H1 (cell line): ENCODE measurements around the gene THRB. TPM values are rescaled to one million over a fixed set of nuclear protein-coding genes. Genes with fewer than 3 reads are reported as not detected.

ENCODE experiments used
- CTCF ChIA-PET: fragments of 300-600 bp; sonication (Branson Sonifier 250); formaldehyde crosslinking; loops from one replicate; lab custom pipeline; 2021; ENCODE audit not compliant: partially characterized antibody; lab: Charles Lee
- POLR2A ChIA-PET: fragments of 300-600 bp; sonication (Branson Sonifier 250); formaldehyde crosslinking; loops from one replicate; lab custom pipeline; 2021; ENCODE audit warnings: inconsistent platforms; ENCODE audit not compliant: partially characterized antibody; lab: Charles Lee
- DNase-seq, 2 experiments: peaks; one replicate each; pipeline versions ENCODE4 v3.0.0 to v3.0.0-alpha.2; 2010 to 2022; ENCODE audit warnings: low spot score in 2 of 2, low read depth in 1 of 2, mixed read lengths in 1 of 2
- FAIRE-seq: peaks from 2 replicates; lab custom pipeline; 2011; peaks lifted over from hg19 to GRCh38; lab: Jason Lieb, UNC
- H2AFZ ChIP-seq: 2 replicates; pipeline ENCODE4 v1.8.1; 2012; ENCODE audit warnings: low read length, inconsistent platforms
- H2AK5ac ChIP-seq: 2 replicates; pipeline ENCODE4 v1.6.1; 2013; ENCODE audit warnings: low read depth, low read length
- H2BK120ac ChIP-seq: replicated peaks from 2 replicates; pipeline ENCODE3; 2013; ENCODE audit warnings: low read depth, low read length, inconsistent platforms
- H2BK12ac ChIP-seq: 2 replicates; pipeline ENCODE4 v1.6.1; 2013; ENCODE audit warnings: low read depth, low read length
- H2BK15ac ChIP-seq: 2 replicates; pipeline ENCODE4 v1.6.1; 2013; ENCODE audit warnings: low read length
- H2BK20ac ChIP-seq: 2 replicates; pipeline ENCODE4 v1.6.1; 2013; ENCODE audit warnings: low read length
- H2BK5ac ChIP-seq: 2 replicates; pipeline ENCODE4 v1.6.1; 2013; ENCODE audit warnings: low read depth, low read length
- H3K14ac ChIP-seq: 2 replicates; pipeline ENCODE4 v1.6.1; 2013; ENCODE audit warnings: inconsistent platforms; ENCODE audit not compliant: insufficient read length
- H3K18ac ChIP-seq: 2 replicates; pipeline ENCODE4 v1.6.1; 2013; ENCODE audit warnings: low read length; ENCODE audit errors: extremely low read depth
- H3K23ac ChIP-seq: 2 replicates; pipeline ENCODE4 v1.6.1; 2013; ENCODE audit warnings: inconsistent platforms; ENCODE audit not compliant: insufficient read length
- H3K23me2 ChIP-seq: 2 replicates; pipeline ENCODE4 v1.6.1; 2013; ENCODE audit warnings: low read depth, low read length
- H3K27ac ChIP-seq: 2 replicates; pipeline ENCODE4 v1.6.1; 2011; ENCODE audit warnings: low read depth, low read length, inconsistent platforms
- H3K27me3 ChIP-seq, 4 experiments: replicated peaks in 1 of 4; 1 replicate in 1 of 4; 2 replicates in 3 of 4; pipeline versions ENCODE4 v1.6.1 to v1.8.1; 2011 to 2013; ENCODE audit warnings: low read length in 3 of 4, mild to moderate bottlenecking in 3 of 4, inconsistent platforms in 2 of 4, mixed read lengths in 2 of 4, moderate library complexity in 1 of 4; ENCODE audit not compliant: control insufficient read depth in 3 of 4, insufficient read depth in 3 of 4; ENCODE audit errors: extremely low read depth in 1 of 4
- H3K36me3 ChIP-seq, 4 experiments: 2 replicates each; pipeline versions ENCODE4 v1.6.1 to v1.8.1; 2011 to 2013; ENCODE audit warnings: mild to moderate bottlenecking in 4 of 4, low read length in 3 of 4, moderate library complexity in 2 of 4, control low read depth in 1 of 4, inconsistent platforms in 1 of 4; ENCODE audit not compliant: insufficient read depth in 4 of 4, control insufficient read depth in 2 of 4
- H3K4ac ChIP-seq: replicated peaks from 2 replicates; pipeline ENCODE3; 2013; ENCODE audit warnings: low read length, low read depth, mixed read lengths, inconsistent platforms; ENCODE audit not compliant: insufficient read length
- H3K4me1 ChIP-seq, 4 experiments: replicated peaks in 1 of 4; 1 replicate in 1 of 4; 2 replicates in 3 of 4; pipeline versions ENCODE4 v1.6.1 to v1.8.1; 2011 to 2013; ENCODE audit warnings: low read length in 3 of 4, inconsistent platforms in 2 of 4, mixed read lengths in 1 of 4; ENCODE audit not compliant: insufficient read depth in 4 of 4, control insufficient read depth in 3 of 4
- H3K4me2 ChIP-seq, 2 experiments: 2 replicates each; pipeline versions ENCODE4 v1.6.1 to v1.8.1; 2011 to 2013; ENCODE audit warnings: low read depth in 2 of 2, low read length in 2 of 2, control low read depth in 1 of 2, inconsistent platforms in 1 of 2, mild to moderate bottlenecking in 1 of 2; ENCODE audit not compliant: insufficient read depth in 1 of 2
- H3K4me3 ChIP-seq, 4 experiments: fragments of 200-600, 300-600 bp in 1 of 4; sonication (generic), shearing (Covaris generic), sonication (Bioruptor Twin) in 1 of 4; 2 replicates each; pipeline versions ENCODE4 v1.5.1 to v1.8.1; 2011 to 2016; ENCODE audit warnings: low read length in 4 of 4, low read depth in 3 of 4, control low read depth in 2 of 4, inconsistent platforms in 2 of 4, mild to moderate bottlenecking in 2 of 4, mixed read lengths in 1 of 4, moderate library complexity in 1 of 4; ENCODE audit not compliant: insufficient read depth in 2 of 4; ENCODE audit errors: extremely low read depth in 1 of 4
- H3K56ac ChIP-seq: replicated peaks from 2 replicates; pipeline ENCODE3; 2013; ENCODE audit warnings: low read depth, mild to moderate bottlenecking, mixed read lengths, low read length, inconsistent platforms; ENCODE audit not compliant: insufficient read length
- H3K79me1 ChIP-seq: 2 replicates; pipeline ENCODE4 v1.6.1; 2013; ENCODE audit warnings: low read depth, low read length, control low read depth
- H3K79me2 ChIP-seq, 2 experiments: 2 replicates each; pipeline versions ENCODE4 v1.6.1 to v1.8.1; 2012 to 2013; ENCODE audit warnings: low read length in 2 of 2, mild to moderate bottlenecking in 2 of 2, inconsistent platforms in 1 of 2; ENCODE audit not compliant: insufficient read depth in 2 of 2, control insufficient read depth in 1 of 2
- H3K9ac ChIP-seq, 4 experiments: replicated peaks in 1 of 4; 1 replicate in 1 of 4; 2 replicates in 3 of 4; pipeline versions ENCODE4 v1.6.1 to v1.8.1; 2011 to 2013; ENCODE audit warnings: low read depth in 3 of 4, low read length in 3 of 4, control low read depth in 2 of 4, mild to moderate bottlenecking in 2 of 4, moderate library complexity in 2 of 4, inconsistent platforms in 1 of 4; ENCODE audit errors: extremely low read depth in 1 of 4
- H3K9me3 ChIP-seq, 2 experiments: 2 replicates each; pipeline versions ENCODE4 v1.6.1 to v1.8.1; 2012 to 2013; ENCODE audit warnings: mild to moderate bottlenecking in 2 of 2, moderate library complexity in 2 of 2, control low read depth in 1 of 2, inconsistent platforms in 1 of 2, low read depth in 1 of 2, low read length in 1 of 2, mixed read lengths in 1 of 2; ENCODE audit not compliant: insufficient read depth in 2 of 2
- H4K20me1 ChIP-seq, 2 experiments: replicated peaks in 1 of 2; 2 replicates each; pipeline versions ENCODE3 to v1.8.1; 2011 to 2013; ENCODE audit warnings: inconsistent platforms in 2 of 2, low read length in 2 of 2, mild to moderate bottlenecking in 1 of 2; ENCODE audit not compliant: insufficient read depth in 2 of 2, control insufficient read depth in 1 of 2
- H4K5ac ChIP-seq: 2 replicates; pipeline ENCODE4 v1.6.1; 2013; ENCODE audit warnings: low read length, low read depth, mixed read lengths, inconsistent platforms; ENCODE audit not compliant: insufficient read length
- H4K8ac ChIP-seq: 2 replicates; pipeline ENCODE4 v1.8.0; 2013; ENCODE audit warnings: mild to moderate bottlenecking, moderate library complexity, low read length, inconsistent platforms; ENCODE audit not compliant: insufficient read depth; ENCODE audit errors: extremely low read depth
- H4K91ac ChIP-seq: replicated peaks from 2 replicates; pipeline ENCODE3; 2013; ENCODE audit warnings: low read length, mixed read lengths, inconsistent platforms; ENCODE audit not compliant: insufficient read length
- MAFK ChIP-seq: IDR thresholded peaks from 2 replicates; pipeline ENCODE4 v1.6.1; 2012; ENCODE audit warnings: low read depth, mild to moderate bottlenecking, improper control_type of control experiment, low read length
- PHF8 ChIP-seq: fragments of 200-600 bp; sonication (generic); conservative IDR thresholded peaks from 2 replicates; pipeline ENCODE4 v1.7.1; 2012; ENCODE audit warnings: low read depth, mild to moderate bottlenecking, inconsistent platforms, low read length, moderate library complexity
- SIRT6 ChIP-seq: IDR thresholded peaks from one replicate; pipeline ENCODE4 v1.7.1; 2012; ENCODE audit warnings: low read length, inconsistent platforms
- WGBS, 2 experiments: shearing (Covaris generic) in 1 of 2; methylation state at CpG; one replicate each; pipeline versions ENCODE4 v1.1.6 to v1.1.7; 2013 to 2015; ENCODE audit warnings: low lambda C conversion rate in 2 of 2, mixed read lengths in 2 of 2, inconsistent platforms in 1 of 2, low coverage in 1 of 2, missing lambda C conversion rate in 1 of 2; ENCODE audit not compliant: insufficient replicate concordance in 2 of 2, insufficient coverage in 1 of 2, insufficient read length in 1 of 2; ENCODE audit errors: extremely low coverage in 1 of 2, missing lambda C conversion rate in 1 of 2; 5-methylcytosine and 5-hydroxymethylcytosine counted together
- polyA plus RNA-seq, 7 experiments: library from polyadenylated mRNA; depleted of rRNA in 3 of 7; stranded (reverse) in 5 of 7; unstranded in 2 of 7; fragments of >200 nt in 5 of 7; fragments of 200-250 nt in 2 of 7; gene quantifications; 1 replicate in 5 of 7; 2 replicates in 1 of 7; 4 replicates in 1 of 7; pipeline versions ENCODE4 v1.2.1 to v1.2.3, GENCODE V29; 2011 to 2013; ENCODE audit warnings: missing spikeins in 2 of 7, mixed read lengths in 2 of 7
- total RNA-seq: library from RNA; stranded (reverse); fragmentation: NEBNext Ultra II Directional; extraction: Animal tissue kit (Norgen Biotek cat#: 25700); gene quantifications from 2 replicates; pipeline ENCODE4 v1.2.1, GENCODE V29; 2021

Gene THRB
- total and polyA plus RNA-seq, 2 of the 8 experiments (the other 6 are each of a cell fraction or from before 2014, with no cell fraction given): 0.98 to 3.9 TPM

DNA sequence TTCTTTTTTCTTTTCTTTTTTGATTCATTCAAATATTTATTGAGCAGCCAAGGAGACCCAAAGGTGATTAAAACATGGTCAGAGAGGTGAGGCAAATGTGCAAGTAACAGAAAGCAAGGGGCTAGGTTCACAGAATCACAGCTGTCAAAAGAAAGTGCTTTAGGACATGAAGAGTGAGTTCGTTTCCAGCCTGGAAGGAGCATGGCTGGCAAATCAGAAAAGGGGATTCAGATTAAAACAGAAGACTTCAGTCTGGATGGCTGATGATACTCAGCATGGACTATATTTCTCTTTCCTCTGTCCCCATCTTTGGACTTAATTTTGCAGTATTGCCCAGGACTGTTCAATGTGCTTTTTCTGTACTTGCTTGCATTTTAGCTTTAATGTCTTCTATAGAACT is 398.4 kb downstream of the THRB start:
- no peak overlapping the region for H3K4me3 ChIP-seq
- FAIRE-seq (no peak), DNase-seq (no peak)
- no peaks in the 10 kb centered on the region for H4K20me1 ChIP-seq
- POLR2A ChIA-PET: no interaction called here
- H3K79me1 ChIP-seq: no peaks in the 10 kb centered on the region
- 0 out of 4 replicates have a peak, but pooled peaks cover 0 to 2% of the 10 kb centered on the region in 2 experiments for H3K9me3 ChIP-seq
- 0 out of 2 replicates have a peak overlapping the region, but pooled peaks have one; percentile 4 for H2BK20ac ChIP-seq
- H3K18ac ChIP-seq: no peak overlapping the region
- H3K79me2 ChIP-seq: no peaks in the 10 kb centered on the region
- TF ChIP-seq MAFK: no peak
- no peak for TF ChIP-seq SIRT6
- no peak for TF ChIP-seq PHF8
- no peak overlapping the region for H3K14ac ChIP-seq
- 41% methylated on average over 1 of the region's 1 CpG; no CpG with 5 or more reads in 1 of the 2 experiments for WGBS, 2 experiments
- H3K4me2 ChIP-seq: no peak overlapping the region
- H2AK5ac ChIP-seq: no peak overlapping the region
- no peak overlapping the region for H3K56ac ChIP-seq
- no peak overlapping the region for H3K27ac ChIP-seq
- no peaks in the 10 kb centered on the region for H3K36me3 ChIP-seq
- no peak overlapping the region for H2BK15ac ChIP-seq
- H2BK5ac ChIP-seq: no peak overlapping the region
- no peak overlapping the region for H2AFZ ChIP-seq
- H3K4ac ChIP-seq: no peak overlapping the region
- no peak overlapping the region for H4K5ac ChIP-seq
- no peaks in the 10 kb centered on the region for H3K23me2 ChIP-seq
- H2BK120ac ChIP-seq: no peak overlapping the region
- CTCF ChIA-PET: no interaction called here
- H3K23ac ChIP-seq: no peak overlapping the region
- no peak overlapping the region for H4K8ac ChIP-seq
- no peak overlapping the region for H2BK12ac ChIP-seq
- H4K91ac ChIP-seq: no peak overlapping the region
- no peaks in the 10 kb centered on the region for H3K27me3 ChIP-seq
- no peaks in the 10 kb centered on the region for H3K4me1 ChIP-seq
- no peak overlapping the region for H3K9ac ChIP-seq
